SU-DHL-6 (cell line): ENCODE measurements around the gene RGL2.

Experiments used
- H2AFZ ChIP-seq: fragments of 200-600 bp; sonication (generic); 2 replicates; pipeline ENCODE4 v1.6.1; 2014; ENCODE audit warnings: low read depth, mild to moderate bottlenecking, moderate library complexity, mixed read lengths, antibody characterized with exemption, low read length; ENCODE audit not compliant: severe bottlenecking
- H3F3A ChIP-seq: fragments of 200-600 bp; shearing (Covaris generic); 2 replicates; pipeline ENCODE4 v1.6.0; 2016; ENCODE audit warnings: antibody characterized with exemption, mild to moderate bottlenecking; ENCODE audit not compliant: insufficient read depth
- H3K27ac ChIP-seq: fragments of 200-600 bp; sonication (generic); 2 replicates; pipeline ENCODE4 v1.5.1; 2016; ENCODE audit warnings: low read depth, mild to moderate bottlenecking, low read length, moderate library complexity, mixed read lengths
- H3K27me3 ChIP-seq: fragments of 200-600 bp; sonication (generic), shearing (Covaris generic); 2 replicates; pipeline ENCODE4 v1.6.0; 2014; ENCODE audit warnings: mild to moderate bottlenecking, low read length
- H3K36me3 ChIP-seq: fragments of 200-600 bp; sonication (generic); 2 replicates; pipeline ENCODE4 v1.6.1; 2014; ENCODE audit warnings: mild to moderate bottlenecking, low read length, mixed read lengths
- H3K4me2 ChIP-seq: fragments of 300-600, 200-600 bp; shearing (Covaris generic), sonication (generic); 2 replicates; pipeline ENCODE4 v1.6.0; 2014; ENCODE audit warnings: low read length, low read depth, mild to moderate bottlenecking; ENCODE audit not compliant: poor library complexity, severe bottlenecking
- H3K4me3 ChIP-seq: fragments of 200-600 bp; sonication (generic); 2 replicates; pipeline ENCODE4 v1.5.1; 2014; ENCODE audit warnings: antibody characterized with exemption, low read length, mild to moderate bottlenecking, mixed read lengths; ENCODE audit not compliant: insufficient read depth, poor library complexity, severe bottlenecking
- H3K79me2 ChIP-seq: fragments of 200-600 bp; sonication (generic); 2 replicates; pipeline ENCODE4 v1.6.1; 2014; ENCODE audit warnings: mild to moderate bottlenecking, low read length, moderate library complexity; ENCODE audit not compliant: insufficient read depth
- H3K9ac ChIP-seq: fragments of 200-600 bp; sonication (generic); 2 replicates; pipeline ENCODE4 v1.7.0; 2014; ENCODE audit warnings: mild to moderate bottlenecking, low read length
- H3K9me2 ChIP-seq: fragments of 200-600 bp; sonication (generic); replicated peaks from 2 replicates; pipeline ENCODE4 v1.6.1; 2014; ENCODE audit warnings: low read length; ENCODE audit not compliant: insufficient read depth
- H3K9me3 ChIP-seq: fragments of 200-600 bp; sonication (generic); 2 replicates; pipeline ENCODE4 v1.6.1; 2014; ENCODE audit warnings: low read length, mixed read lengths; ENCODE audit not compliant: insufficient read depth
- H4K20me1 ChIP-seq: fragments of 200-600 bp; sonication (generic); 2 replicates; pipeline ENCODE4 v1.6.1; 2014; ENCODE audit warnings: low read depth, mild to moderate bottlenecking, antibody characterized with exemption, low read length, moderate library complexity, mixed read lengths
- CTCF ChIP-seq: fragments of 200-600 bp; sonication (generic); IDR thresholded peaks from one replicate; pipeline ENCODE4 v1.5.1; 2017; ENCODE audit warnings: antibody characterized with exemption, mild to moderate bottlenecking, low read length, moderate library complexity; ENCODE audit not compliant: insufficient read depth, poor library complexity, severe bottlenecking
- EZH2phosphoT487 ChIP-seq: fragments of 200-600 bp; sonication (generic), shearing (Covaris generic); conservative IDR thresholded peaks from 2 replicates; pipeline ENCODE4 v1.6.1; 2018; ENCODE audit warnings: mild to moderate bottlenecking, antibody characterized with exemption, low read length, moderate library complexity, mixed read lengths

The RGL2 gene

GRCh38 chr6:33296797-33297405, 1.8 kb downstream of the RGL2 start:
- no peaks in the 10 kb centered on the region for H3K27me3 ChIP-seq
- TF ChIP-seq EZH2phosphoT487 (no peak), CTCF (no peak)
- no peaks in the 10 kb centered on the region for H3K36me3 ChIP-seq
- H3K27ac ChIP-seq: no peak overlapping the region
- H3K4me2 ChIP-seq: peak overlapping the region; percentile 90
- H3K9me3 ChIP-seq: no peaks in the 10 kb centered on the region
- H3K9me2 ChIP-seq: no peaks in the 10 kb centered on the region
- H3K79me2 ChIP-seq: peaks cover 20% of the 10 kb centered on the region
- no peaks in the 10 kb centered on the region for H4K20me1 ChIP-seq
- H3K9ac ChIP-seq: no peak overlapping the region
- no peak overlapping the region for H3K4me3 ChIP-seq
- peaks cover 26% of the 10 kb centered on the region for H3F3A ChIP-seq
- no peak overlapping the region for H2AFZ ChIP-seq

- no peak overlapping the region for H2AFZ ChIP-seq
- no peak for TF ChIP-seq CTCF
- no peak for TF ChIP-seq EZH2phosphoT487
- H3K9ac ChIP-seq: no peak overlapping the region
- H3K4me3 ChIP-seq: no peak overlapping the region
- H3F3A ChIP-seq: peaks cover 28% of the 10 kb centered on the region
- H3K9me2 ChIP-seq: no peaks in the 10 kb centered on the region
- H3K9me3 ChIP-seq: no peaks in the 10 kb centered on the region
- no peak overlapping the region for H3K4me2 ChIP-seq
- no peaks in the 10 kb centered on the region for H3K36me3 ChIP-seq
- no peaks in the 10 kb centered on the region for H4K20me1 ChIP-seq
- peaks cover 21% of the 10 kb centered on the region for H3K79me2 ChIP-seq
- H3K27ac ChIP-seq: no peak overlapping the region
- H3K27me3 ChIP-seq: no peaks in the 10 kb centered on the region
Measured at GRCh38 chr6:33295621-33296369, 2.9 kb downstream of the RGL2 start.

GRCh38 chr6:33294086-33294823, 4.5 kb downstream of the RGL2 start:
- no peak overlapping the region for H3K27ac ChIP-seq
- H3K4me2 ChIP-seq: no peak overlapping the region

More at GRCh38 chr6:33294086-33294823, 4.5 kb downstream of the RGL2 start:
- Histone ChIP-seq H3K9me2 (no peaks in the 10 kb centered on the region), H3K9ac (no peak overlapping the region), H3K36me3 (no peaks in the 10 kb centered on the region), H3K79me2 (peaks cover 27% of the 10 kb centered on the region), H3K27me3 (no peaks in the 10 kb centered on the region), H2AFZ (no peak overlapping the region), H4K20me1 (no peaks in the 10 kb centered on the region), H3K9me3 (no peaks in the 10 kb centered on the region), H3F3A (peaks cover 23% of the 10 kb centered on the region), H3K4me3 (no peak overlapping the region)
- no peak for TF ChIP-seq CTCF
- no peak for TF ChIP-seq EZH2phosphoT487
